ENCODE results near the gene SPI1.

SPI1 gene

GRCh38 chr11:47396049-47396320 is 17.6 kb upstream of the SPI1 start:
- no peak for TF ChIP-seq POLR2A (IDR thresholded peaks at IDR 0.05; ENCODE audit: low read depth, low read length)
- no peak for DNase-seq (ENCODE audit: insufficient read length, low spot score)
- FAIRE-seq = no peak

GRCh38 chr11:47395223-47396048 is 17.1 kb upstream of the SPI1 start:
- DNase-seq (ENCODE audit: insufficient read length, low spot score) (no peak), FAIRE-seq (no peak)
- TF ChIP-seq POLR2A (IDR thresholded peaks at IDR 0.05; ENCODE audit: low read depth, low read length) = no peak

GRCh38 chr11:47394322-47395222 is 16.2 kb upstream of the SPI1 start:
- DNase-seq (ENCODE audit: insufficient read length, low spot score) = no peak
- FAIRE-seq = no peak
- TF ChIP-seq POLR2A (IDR thresholded peaks at IDR 0.05; ENCODE audit: low read depth, low read length) = no peak

- DNase-seq (ENCODE audit: insufficient read length, low spot score) (no peak), FAIRE-seq (no peak)
- no peak for TF ChIP-seq POLR2A (IDR thresholded peaks at IDR 0.05; ENCODE audit: low read depth, low read length)
These were observed 15.6 kb upstream of the SPI1 start for GRCh38 chr11:47394050-47394321.

GRCh38 chr11:47393163-47394049 is 15.1 kb upstream of the SPI1 start:
- TF ChIP-seq POLR2A (IDR thresholded peaks at IDR 0.05; ENCODE audit: low read depth, low read length) = 0 out of 2 replicates have a peak, but pooled peaks have one; percentile 6
- DNase-seq (ENCODE audit: insufficient read length, low spot score) (peak; percentile 81), FAIRE-seq (no peak)

- FAIRE-seq (no peak), DNase-seq (ENCODE audit: insufficient read length, low spot score) (no peak)
- no peak for TF ChIP-seq POLR2A (IDR thresholded peaks at IDR 0.05; ENCODE audit: low read depth, low read length)
These were observed 14.3 kb upstream of the SPI1 start for GRCh38 chr11:47392546-47393162.

- DNase-seq (ENCODE audit: insufficient read length, low spot score) = no peak
- no peak for TF ChIP-seq POLR2A (IDR thresholded peaks at IDR 0.05; ENCODE audit: low read depth, low read length)
- FAIRE-seq = no peak
These were observed 13.5 kb upstream of the SPI1 start for GRCh38 chr11:47391711-47392432.

GRCh38 chr11:47391077-47391583 is 12.8 kb upstream of the SPI1 start:
- FAIRE-seq = no peak
- DNase-seq (ENCODE audit: insufficient read length, low spot score) = no peak
- no peak for TF ChIP-seq POLR2A (IDR thresholded peaks at IDR 0.05; ENCODE audit: low read depth, low read length)

- no peak for FAIRE-seq
These were observed 12.0 kb upstream of the SPI1 start for GRCh38 chr11:47390422-47390760.

GRCh38 chr11:47389577-47390421 is 11.5 kb upstream of the SPI1 start:
- DNase-seq (ENCODE audit: insufficient read length, low spot score) (no peak), FAIRE-seq (no peak)
- TF ChIP-seq POLR2A (IDR thresholded peaks at IDR 0.05; ENCODE audit: low read depth, low read length) = no peak

More at GRCh38 chr11:47390422-47390760, 12.0 kb upstream of the SPI1 start:
- DNase-seq (ENCODE audit: insufficient read length, low spot score) = no peak
- TF ChIP-seq POLR2A (IDR thresholded peaks at IDR 0.05; ENCODE audit: low read depth, low read length) = no peak

GRCh38 chr11:47388697-47389576 is 10.6 kb upstream of the SPI1 start:
- DNase-seq (ENCODE audit: insufficient read length, low spot score) = no peak
- TF ChIP-seq POLR2A (IDR thresholded peaks at IDR 0.05; ENCODE audit: low read depth, low read length) = no peak
- FAIRE-seq = no peak

All from H54 (cell line).